ENCODE measurements around the gene STING1.
"Not testable (repeated sequence)": the region's sequence is repeated elsewhere in the genome, so short reads cannot be mapped to it uniquely, and the experiment has no call there.

DNA sequence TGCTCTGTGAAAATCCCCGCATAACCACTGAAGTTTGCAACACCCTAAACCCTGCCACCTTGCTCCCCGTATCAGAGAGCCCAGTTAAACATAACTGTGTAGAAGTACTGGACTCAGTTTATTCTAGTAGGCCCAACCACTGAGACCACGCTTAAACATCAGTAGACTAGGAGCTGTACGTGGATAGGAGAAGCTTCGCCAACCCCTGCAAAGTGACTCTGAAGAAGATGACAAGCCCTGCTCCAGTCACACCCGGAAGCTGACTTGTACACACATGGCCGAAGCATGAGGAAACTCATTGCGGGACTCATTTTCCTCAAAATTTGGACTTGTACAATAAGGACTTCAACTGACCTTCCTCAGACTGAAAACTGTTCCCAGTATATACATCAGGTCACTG lies 46.1 kb upstream of the STING1 start:
- TF ChIP-seq POLR2A (IDR thresholded peaks at IDR 0.05) = not testable (repeated sequence)
- TF ChIP-seq, protein P1, sequence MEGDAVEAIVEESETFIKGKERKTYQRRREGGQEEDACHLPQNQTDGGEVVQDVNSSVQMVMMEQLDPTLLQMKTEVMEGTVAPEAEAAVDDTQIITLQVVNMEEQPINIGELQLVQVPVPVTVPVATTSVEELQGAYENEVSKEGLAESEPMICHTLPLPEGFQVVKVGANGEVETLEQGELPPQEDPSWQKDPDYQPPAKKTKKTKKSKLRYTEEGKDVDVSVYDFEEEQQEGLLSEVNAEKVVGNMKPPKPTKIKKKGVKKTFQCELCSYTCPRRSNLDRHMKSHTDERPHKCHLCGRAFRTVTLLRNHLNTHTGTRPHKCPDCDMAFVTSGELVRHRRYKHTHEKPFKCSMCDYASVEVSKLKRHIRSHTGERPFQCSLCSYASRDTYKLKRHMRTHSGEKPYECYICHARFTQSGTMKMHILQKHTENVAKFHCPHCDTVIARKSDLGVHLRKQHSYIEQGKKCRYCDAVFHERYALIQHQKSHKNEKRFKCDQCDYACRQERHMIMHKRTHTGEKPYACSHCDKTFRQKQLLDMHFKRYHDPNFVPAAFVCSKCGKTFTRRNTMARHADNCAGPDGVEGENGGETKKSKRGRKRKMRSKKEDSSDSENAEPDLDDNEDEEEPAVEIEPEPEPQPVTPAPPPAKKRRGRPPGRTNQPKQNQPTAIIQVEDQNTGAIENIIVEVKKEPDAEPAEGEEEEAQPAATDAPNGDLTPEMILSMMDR (IDR thresholded peaks at IDR 0.05 in 4 of 5, conservative IDR thresholded peaks at IDR 0.05 in 1 of 5) = not testable (repeated sequence)

Data from gastrocnemius medialis (tissue), 4 donors.